Measurements from ENCODE around the gene ZP1.

The ZP1 gene

DNA sequence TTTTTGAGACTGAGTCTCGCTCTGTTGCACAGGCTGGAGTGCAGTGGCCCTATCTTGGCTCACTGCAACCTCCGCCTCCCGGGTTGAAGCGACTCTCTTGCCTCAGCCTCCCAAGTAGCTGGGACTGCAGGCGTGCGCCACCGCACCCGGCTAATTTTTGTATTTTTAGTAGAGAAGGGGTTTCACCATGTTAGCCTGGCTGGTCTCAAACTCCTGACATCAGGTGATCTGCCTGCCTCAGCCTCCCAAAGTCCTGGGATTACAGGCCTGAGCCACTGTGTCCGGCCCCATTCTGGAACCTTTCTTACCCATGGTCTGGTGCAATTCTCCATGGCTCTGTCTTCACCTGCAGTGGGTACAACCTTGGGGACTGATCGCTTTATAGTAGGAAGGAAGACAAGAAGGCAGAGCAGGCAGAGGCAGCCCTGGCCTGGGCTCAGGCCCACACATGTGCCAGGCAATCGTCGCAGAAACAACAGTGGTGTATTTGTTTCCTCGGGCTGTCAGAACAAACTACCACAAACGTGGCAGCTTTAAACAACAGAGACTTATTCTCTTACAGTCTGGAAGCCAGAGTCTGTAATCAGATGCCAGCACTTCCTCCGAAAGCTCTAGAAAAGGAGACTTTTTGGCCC is 7.6 kb upstream of the ZP1 start:
- no peak for DNase-seq

DNA sequence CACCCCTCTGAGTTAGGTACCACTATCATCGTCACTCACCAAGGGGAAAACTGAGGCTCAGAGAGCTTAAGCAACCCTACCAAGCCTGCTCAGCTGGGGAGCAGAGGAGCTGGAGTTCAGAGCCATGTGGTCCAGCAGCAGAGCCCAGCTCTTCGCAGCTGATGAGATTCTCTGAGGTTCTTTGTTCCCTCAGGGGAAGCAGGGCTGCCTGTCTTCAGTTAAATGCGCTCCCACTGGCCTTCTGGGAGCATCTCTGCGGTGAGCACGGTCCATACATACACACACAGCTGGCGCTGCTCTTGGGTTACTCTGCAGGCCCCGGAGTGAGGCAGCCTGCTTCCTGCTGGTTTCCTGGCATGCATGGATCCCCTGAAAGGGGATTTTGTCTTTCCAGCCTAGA is 6.4 kb upstream of the ZP1 start:
- DNase-seq, result no peak

DNA sequence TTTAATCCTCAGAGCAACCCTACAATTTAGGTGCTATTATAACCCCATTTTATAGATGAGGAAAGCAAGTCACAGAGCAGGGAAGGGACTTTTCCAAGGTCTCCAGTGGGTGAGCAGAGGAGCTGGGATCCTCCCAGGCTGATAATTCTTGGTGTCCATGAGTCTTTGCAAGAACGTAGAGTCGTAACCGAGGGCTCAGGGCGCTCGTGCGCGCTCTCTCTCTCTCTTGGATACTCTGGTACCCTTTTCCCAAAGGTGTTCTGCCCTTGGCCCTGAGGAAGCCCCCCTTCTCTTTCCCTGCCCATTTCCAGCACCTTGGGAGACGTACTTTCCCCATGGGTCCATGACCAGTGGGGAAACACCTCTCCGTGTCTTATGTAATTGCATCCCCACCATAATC is 5.2 kb upstream of the ZP1 start:
- DNase-seq, result no peak

DNA sequence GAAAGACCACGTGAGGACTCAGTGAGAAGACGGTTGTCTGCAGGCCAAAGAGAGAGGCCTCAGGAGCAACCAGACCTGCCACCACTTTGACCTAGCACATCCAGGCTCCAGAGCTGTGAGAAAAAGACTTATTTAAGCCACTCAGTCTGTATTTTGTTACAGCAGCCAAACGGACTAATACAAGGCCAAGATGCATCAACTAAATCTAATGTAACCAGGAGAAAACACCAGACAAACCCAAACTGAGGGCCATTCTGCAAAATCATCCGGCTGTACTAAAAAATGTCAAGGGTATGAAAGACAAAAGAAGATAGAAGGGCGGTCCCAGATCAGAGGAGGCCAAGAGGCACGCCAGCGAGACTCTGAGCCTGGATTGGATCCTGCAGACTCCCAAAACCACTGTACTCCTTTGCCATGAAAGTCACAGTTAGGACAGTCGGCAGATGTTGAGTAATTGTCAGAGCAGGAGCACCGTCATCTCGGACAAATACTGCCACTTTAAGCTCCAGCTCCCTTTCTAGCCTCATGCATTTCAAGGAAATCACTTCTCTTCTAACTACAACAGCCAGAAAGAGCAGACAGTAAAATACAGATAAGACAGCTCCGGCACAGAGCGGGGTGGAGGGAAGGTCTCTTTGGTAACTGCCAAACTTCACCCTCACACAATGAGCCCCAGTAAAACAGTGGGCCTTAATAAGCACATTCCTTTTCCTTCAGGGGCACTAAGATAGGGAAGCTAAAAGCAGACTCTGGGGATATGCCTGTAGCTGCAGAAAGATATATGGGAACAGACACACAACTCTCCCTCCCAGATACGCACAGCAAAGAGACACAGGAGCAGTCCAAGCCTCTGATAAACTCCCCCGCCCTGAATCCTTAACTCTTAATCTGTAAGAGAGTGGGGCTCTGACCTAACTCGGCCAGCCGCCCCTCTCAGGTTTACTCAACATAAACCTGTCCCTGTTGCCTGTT is 3.5 kb upstream of the ZP1 start:
- no peak for DNase-seq

DNA sequence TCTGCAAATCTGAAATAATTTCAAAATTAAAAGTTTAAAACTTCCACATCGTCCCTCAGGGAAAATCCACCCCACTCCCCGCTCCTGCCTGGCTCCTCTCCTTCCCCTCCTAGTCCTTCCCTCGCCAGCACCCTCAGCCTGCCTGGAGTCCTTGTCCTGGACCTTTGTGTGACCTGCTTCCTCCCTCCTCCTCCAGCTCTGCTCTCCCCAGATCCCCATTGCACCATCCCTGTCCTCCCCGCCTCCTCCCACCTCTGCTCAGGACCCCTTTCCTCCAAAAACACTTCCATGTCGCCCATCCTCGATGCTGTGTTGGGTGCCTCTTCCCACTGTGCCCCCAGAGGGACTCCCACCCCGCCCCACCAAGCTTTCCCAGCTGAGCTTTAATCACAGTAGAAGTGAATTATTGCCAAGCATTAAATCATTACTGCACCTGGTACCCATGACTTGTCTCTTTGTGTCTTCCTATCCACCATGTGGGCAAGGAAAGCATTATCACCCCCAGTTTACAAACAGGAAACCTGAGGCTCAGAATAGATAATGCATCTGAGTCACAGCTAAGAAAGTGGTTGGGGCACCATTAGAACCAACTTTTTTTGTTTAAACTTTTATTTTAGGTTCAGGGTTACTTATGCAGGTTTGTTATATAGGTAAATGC is 2.4 kb upstream of the ZP1 start:
- no peak for DNase-seq

DNA sequence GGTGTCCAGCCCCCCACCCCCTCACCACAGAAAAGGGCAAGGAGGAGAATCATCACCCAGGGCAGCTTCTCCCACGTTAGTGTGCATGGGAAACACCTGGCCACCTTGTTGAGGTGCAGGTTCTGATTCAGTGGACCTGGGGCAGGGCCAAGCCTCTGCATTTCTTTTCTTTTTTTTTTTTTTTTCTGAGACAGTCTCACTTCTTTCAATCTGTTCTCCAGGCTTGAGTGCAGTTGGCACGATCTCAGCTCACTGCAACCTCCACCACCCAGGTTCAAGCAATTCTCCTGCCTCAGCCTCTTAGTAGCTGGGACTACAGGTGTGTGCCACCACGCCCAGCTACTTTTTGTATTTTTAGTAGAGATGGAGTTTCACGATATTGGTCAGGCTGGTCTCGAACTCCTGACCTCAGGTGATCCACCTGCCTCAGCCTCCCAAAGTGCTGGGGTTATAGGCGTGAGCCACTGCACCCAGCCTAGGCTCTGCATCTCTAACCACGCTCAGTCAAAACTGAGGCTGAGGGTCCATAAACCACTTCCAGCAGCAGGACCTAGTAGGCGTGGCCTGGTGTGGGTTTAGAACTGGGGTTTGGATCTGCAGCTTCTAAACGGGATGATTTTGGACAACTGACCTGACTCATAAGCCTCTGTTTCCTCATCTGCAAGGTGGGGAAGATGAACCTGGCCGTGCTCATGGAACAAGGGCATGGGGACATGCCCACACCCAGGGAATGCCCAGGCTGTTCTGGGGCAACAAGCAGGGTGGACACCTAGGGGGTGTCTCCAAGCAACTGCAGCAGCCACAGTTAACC is 734 bp downstream of the ZP1 start:
- no peak for DNase-seq

DNA sequence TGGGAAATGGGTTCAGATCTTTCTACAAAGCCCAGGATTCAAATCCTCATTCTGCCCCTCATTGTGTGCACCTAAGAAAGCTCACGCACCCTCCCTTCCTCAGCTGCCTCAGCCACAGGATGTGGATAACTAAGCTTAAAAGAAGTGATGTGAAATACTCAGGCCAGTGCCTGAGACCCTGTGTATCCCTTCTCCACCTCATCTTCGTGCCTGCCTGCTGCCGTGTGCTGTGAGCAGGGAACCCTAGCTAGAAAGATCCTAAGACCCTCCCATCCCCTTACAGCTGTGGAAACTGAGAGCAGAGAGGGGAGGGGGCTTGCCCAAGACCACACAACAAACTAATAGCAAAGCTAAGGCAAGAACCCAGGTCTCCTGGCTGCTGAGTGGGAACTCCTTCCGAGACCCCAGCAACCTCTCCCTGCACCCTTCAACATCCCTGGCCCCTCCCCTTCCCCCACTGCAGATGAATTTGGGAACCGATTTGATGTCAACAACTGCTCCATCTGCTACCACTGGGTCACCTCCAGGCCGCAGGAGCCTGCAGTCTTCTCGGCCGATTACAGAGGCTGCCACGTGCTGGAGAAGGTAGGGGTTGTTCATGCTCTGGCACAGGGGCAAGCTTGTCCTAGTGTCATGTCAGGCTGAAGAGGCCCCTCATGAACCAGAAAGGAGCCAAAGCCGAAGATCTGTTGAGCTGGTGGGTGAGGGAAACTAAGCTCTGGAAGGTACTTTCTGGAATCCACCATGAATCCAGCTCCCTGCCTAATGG is 1.5 kb downstream of the ZP1 start:
- DNase-seq, result no peak

DNA sequence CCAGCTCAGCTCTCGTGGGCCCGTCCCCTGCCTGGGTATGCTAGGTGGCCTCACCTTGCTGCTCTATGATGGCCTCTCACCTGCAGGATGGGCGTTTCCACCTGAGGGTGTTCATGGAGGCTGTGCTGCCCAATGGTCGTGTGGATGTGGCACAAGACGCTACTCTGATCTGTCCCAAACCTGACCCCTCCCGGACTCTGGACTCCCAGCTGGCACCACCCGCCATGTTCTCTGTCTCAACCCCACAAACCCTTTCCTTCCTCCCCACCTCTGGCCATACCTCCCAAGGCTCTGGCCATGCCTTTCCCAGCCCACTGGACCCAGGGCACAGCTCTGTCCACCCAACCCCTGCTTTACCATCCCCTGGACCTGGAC is 2.1 kb downstream of the ZP1 start:
- DNase-seq, result no peak

DNA sequence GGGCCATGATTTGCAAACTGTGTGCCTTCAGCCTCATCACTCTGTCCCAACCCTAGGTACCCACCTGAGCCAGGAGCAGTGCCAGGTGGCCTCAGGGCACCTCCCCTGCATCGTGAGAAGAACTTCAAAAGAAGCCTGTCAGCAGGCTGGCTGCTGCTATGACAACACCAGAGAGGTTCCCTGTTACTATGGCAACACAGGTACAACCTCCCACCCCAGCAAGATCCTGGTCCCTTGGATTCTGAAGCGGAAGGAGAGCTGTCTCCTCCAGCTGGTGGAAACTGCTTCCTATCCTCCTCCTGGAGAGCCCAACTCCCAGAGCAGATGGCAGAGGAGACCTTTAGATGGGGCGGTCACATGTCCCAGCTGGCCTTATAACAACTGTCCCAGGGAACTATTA is 2.9 kb downstream of the ZP1 start:
- DNase-seq, result no peak

DNA sequence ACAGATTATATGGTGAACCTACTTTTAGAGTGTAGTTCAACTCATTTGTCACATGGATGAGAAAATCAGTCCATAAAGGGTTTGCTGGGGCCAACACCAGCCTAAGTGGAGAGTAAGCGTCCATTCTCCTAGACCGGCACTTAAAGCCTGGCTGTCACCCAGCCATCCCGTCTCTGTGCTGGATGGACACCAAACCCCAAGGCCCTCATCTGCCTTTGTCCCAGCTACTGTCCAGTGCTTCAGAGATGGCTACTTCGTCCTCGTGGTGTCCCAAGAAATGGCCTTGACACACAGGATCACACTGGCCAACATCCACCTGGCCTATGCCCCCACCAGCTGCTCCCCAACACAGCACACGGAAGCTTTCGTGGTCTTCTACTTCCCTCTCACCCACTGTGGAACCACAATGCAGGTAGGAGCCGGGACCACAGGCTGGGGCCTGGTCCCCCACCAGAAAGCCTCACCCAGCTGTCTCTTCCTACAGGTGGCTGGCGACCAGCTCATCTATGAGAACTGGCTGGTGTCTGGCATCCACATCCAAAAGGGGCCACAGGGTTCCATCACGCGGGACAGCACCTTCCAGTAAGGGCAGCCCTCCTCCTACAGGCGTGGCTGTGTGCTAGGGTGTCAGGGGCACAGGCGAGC is 3.5 kb downstream of the ZP1 start:
- DNase-seq, result no peak

DNA sequence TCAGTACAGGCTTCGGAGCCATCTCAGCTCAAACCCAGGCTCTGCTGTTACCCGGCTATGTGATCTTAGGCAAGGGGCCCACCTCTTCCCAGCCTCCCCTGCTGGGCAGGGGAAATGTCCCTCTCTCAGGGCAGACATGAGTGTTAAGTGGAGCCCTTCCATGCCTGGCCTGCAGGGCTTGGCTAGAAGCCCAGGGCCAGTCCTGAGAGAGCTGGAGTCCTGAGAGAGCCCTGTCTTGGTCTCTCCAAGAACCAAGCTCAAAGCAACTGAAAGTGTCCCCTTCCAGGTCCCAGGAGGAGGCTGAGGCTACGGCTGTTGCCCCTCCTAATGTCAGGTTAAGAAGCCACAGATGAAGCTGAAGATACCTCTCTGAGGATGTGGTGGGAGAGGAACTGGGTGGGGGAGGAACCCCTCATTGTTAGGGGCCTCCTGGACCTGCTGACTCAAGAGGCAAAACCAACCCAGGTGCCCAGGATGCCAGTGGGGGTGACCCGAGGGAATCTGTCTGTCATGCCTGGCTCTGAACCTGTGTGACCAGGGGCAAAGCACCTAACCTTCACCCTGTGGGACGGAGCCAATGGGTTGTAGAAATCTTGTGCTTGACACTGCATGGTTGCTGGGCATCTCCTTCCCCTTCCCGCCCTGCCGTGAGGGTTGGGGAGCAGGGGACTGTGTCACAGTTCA is 4.2 kb downstream of the ZP1 start:
- no peak for DNase-seq

DNA sequence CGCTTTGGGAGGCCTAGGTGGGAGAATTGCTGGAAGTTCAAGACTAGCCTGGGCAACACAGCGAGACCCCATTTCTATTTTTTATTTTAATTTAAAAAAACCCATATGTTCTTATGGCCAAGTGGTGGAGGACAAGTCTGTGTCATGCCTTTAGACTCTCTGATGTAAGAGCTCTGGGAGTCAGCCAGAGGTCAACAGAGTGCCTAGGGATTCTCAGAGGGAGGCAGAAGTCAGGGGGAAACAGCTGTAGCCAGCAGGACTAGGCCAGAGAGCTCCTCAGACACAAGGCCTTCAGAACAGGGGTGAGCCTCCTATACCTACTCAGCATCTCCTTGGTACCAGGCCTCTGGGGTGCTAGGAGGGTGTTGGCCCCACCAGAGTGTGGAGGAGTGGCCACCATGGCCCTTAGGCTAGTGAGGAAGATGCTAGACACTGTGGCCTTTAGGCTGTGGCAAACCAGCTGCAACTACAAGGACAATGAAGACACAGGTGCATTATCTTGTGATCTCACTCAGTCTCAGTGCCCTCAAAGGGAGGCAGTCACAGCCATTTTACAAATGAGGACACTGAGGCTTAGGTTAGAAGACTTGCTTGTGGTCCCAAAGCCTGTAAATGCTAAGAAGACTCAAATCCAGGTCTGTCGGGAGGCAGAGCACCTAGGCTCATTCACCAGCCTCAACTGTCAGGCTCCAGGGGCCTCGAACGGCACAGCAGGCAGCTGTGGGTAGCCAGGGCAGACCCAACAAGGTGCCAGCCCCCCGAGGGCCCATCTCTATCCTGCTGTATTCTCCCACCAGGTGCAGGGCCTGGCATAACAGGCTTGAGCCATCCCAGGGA is 5.0 kb downstream of the ZP1 start:
- no peak for DNase-seq

DNA sequence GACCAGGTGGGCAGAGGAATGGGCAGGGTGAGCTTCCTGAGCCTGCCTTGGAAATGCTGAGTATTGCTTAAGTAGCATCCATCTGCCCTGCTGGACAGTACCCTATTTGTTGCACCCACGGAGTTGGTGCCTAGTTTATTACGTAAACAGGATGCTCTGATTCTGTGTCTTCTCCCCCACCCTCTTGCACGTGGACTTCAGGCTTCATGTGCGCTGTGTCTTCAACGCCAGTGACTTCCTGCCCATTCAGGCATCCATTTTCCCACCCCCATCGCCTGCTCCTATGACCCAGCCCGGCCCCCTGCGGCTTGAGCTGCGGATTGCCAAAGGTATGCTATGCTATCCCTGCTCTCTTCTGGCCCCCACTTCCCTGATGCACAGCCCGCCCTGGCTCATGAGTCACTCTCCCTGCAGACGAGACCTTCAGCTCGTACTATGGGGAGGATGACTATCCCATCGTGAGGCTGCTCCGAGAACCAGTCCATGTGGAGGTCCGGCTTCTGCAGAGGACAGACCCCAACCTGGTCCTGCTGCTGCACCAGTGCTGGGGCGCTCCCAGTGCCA is 5.7 kb downstream of the ZP1 start:
- no peak for DNase-seq

DNA sequence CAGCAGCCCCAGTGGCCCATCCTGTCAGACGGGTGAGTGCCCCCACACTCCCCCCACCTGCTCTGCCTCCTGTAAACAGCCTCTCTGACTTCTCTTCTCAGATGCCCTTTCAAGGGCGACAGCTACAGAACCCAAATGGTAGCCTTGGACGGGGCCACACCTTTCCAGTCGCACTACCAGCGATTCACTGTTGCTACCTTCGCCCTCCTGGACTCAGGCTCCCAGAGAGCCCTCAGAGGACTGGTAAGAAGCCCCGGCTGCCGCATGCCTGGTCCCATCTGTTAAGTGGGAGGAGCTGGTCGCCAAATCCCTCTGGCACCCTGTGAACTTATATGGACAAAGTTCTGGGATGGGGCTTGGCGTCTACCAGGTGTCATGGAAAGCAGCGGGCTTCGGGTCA is 6.2 kb downstream of the ZP1 start:
- no peak for DNase-seq

DNA sequence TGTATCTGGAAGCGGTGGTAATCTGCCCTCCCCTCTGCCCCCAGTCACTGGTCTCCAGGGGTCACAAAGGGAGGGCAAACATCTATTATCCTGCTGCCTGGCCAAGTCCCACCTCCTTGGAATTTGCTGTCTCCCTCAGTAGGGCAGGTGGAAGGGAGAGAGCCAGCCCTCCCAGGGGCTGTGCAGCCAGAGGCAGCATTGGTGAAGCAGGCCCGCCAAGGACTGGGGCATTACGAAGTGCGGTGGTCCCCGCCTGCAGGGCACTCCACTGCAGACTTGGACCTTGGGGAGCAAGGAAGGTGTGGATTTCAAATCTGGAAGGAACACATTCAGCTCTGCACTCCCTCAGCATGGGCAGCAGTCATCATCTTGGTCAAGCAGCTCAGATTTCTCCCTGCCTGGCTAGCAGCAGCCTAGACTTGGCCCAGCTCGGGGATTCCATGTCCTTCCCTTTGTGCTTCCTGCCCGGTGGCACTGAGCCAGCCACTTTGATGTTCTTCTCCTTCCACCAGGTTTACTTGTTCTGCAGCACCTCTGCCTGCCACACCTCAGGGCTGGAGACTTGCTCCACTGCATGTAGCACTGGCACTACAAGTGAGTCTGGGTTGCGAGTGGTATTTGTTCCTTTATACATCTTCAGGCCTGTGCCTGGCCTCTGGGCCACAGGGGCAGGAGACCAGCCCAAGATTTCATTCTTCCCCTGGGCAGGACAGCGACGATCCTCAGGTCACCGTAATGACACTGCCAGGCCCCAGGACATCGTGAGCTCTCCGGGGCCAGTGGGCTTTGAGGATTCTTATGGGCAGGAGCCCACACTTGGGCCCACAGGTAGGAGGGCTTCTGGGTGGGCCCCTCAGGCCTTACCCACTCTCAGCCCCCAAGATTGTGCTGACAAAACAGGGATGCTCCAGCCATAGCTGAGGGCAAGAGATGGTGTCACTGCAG is 7.4 kb downstream of the ZP1 start:
- DNase-seq, result no peak

DNA sequence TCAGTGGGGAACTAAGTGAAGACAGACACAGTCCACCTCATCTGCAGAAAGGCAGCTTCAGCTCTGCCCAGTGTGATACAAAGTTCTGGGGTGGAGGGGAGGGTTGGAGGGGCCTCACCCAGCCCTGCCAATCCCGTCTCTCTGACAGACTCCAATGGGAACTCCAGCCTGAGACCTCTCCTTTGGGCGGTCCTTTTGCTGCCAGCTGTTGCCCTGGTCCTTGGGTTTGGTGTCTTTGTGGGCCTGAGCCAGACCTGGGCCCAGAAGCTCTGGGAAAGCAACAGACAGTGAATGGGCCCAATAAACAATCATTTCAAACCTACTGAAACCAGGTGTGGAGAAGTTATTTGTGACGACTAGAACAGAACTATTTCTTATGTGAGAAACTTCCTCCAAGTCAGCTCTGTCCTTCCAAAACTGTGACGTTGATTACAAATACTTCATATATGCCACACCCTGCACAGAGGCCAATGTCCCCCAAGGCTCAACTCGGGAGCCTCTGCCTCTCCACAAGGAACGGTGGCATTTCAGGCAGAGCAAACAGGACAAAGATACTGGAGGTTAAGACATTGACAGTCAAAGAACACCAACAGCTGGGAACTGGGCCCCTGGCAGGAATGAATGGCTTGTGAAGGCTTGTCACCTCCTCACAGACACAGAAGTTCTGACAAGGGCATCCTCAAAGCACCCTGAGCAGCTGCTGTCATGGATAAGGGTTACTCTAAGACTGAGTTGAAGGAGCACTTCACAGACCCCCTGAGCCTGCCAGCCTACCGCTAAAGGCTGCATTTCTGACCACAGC is 8.2 kb downstream of the ZP1 start:
- DNase-seq, result no peak

DNA sequence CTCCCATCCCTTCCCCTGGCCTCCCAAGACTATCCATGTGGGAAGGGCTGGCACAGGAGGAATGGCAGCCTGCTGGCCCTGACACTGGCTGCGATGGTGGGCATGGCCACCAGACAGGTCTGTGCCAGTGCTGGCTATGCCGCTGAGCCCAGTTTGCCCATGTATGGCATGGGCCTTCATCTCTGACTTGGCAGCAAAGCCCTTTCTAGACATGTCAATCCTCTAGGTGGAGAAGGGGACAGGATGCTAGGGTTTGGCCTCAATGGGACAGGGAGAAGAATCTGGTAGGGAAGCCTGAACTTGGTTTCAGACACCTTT is 8.8 kb downstream of the ZP1 start:
- DNase-seq, result no peak

Measured in activated naive CD4-positive, alpha-beta T cell treated with Interleukin-2 at 50 U/mL for 16 hours (primary cell).